Osteocyte (in vitro differentiated cells): ENCODE data around the gene ACSS3. TPM values are rescaled to one million over a fixed set of nuclear protein-coding genes. Genes with fewer than 3 reads are reported as not detected.
"Not testable (repeated sequence)": the region's sequence is repeated elsewhere in the genome, so short reads cannot be mapped to it uniquely, and the experiment has no call there.

Source experiments
- DNase-seq: peaks from one replicate; pipeline ENCODE4 v3.0.0; 2021; ENCODE audit warnings: mixed read lengths; ENCODE audit not compliant: unreplicated experiment; ENCODE audit errors: extremely low spot score
- H3K27ac Mint-ChIP-seq: one replicate; pipeline ENCODE4 v1.8.0; 2021; ENCODE audit warnings: mild to moderate bottlenecking, mixed read lengths; ENCODE audit not compliant: unreplicated experiment
- H3K27me3 Mint-ChIP-seq: one replicate; pipeline ENCODE4 v1.8.0; 2021; ENCODE audit warnings: mixed read lengths; ENCODE audit not compliant: unreplicated experiment
- H3K36me3 Mint-ChIP-seq: one replicate; pipeline ENCODE4 v1.8.0; 2021; ENCODE audit warnings: mixed read lengths; ENCODE audit not compliant: unreplicated experiment
- H3K4me1 Mint-ChIP-seq: one replicate; pipeline ENCODE4 v1.8.0; 2021; ENCODE audit warnings: mixed read lengths; ENCODE audit not compliant: unreplicated experiment
- H3K4me3 Mint-ChIP-seq: one replicate; pipeline ENCODE4 v1.8.0; 2021; ENCODE audit warnings: mild to moderate bottlenecking, moderate library complexity, mixed read lengths; ENCODE audit not compliant: unreplicated experiment
- H3K9me3 Mint-ChIP-seq: one replicate; pipeline ENCODE4 v1.8.0; 2021; ENCODE audit warnings: mixed read lengths; ENCODE audit not compliant: unreplicated experiment
- CTCF ChIP-seq: fragments of 200-600 bp; sonication (generic); IDR thresholded peaks from 2 replicates; pipeline ENCODE4 v1.5.0; 2021; ENCODE audit warnings: antibody characterized with exemption, mild to moderate bottlenecking, moderate library complexity
- total RNA-seq: library from RNA; stranded (reverse); gene quantifications from 2 replicates; pipeline ENCODE4 v1.2.1, GENCODE V29; 2021

ACSS3 gene
- total RNA-seq, 1 donor from 2014 or later: 5.6 TPM

GRCh38 chr12:81094718-81095360 is 17.0 kb downstream of the ACSS3 start:
- Mint-ChIP-seq H3K4me1 (no peaks in the 10 kb centered on the region), H3K4me3 (no peak overlapping the region), H3K27me3 (peaks cover 5% of the 10 kb centered on the region), H3K36me3 (no peaks in the 10 kb centered on the region), H3K27ac (no peak overlapping the region), H3K9me3 (no peaks in the 10 kb centered on the region)
- no peak for DNase-seq
- TF ChIP-seq CTCF: no peak

GRCh38 chr12:81095501-81096232 is 17.8 kb downstream of the ACSS3 start:
- Mint-ChIP-seq H3K4me1 (no peaks in the 10 kb centered on the region), H3K36me3 (no peaks in the 10 kb centered on the region), H3K4me3 (no peak overlapping the region), H3K9me3 (no peaks in the 10 kb centered on the region), H3K27ac (no peak overlapping the region), H3K27me3 (peaks cover 2% of the 10 kb centered on the region)
- no peak for TF ChIP-seq CTCF
- no peak for DNase-seq

- Mint-ChIP-seq H3K4me3 (no peak overlapping the region), H3K36me3 (no peaks in the 10 kb centered on the region), H3K4me1 (no peaks in the 10 kb centered on the region), H3K27me3 (no peaks in the 10 kb centered on the region), H3K9me3 (no peaks in the 10 kb centered on the region), H3K27ac (no peak overlapping the region)
- no peak for DNase-seq
- no peak for TF ChIP-seq CTCF
Measured at GRCh38 chr12:81105687-81106086, 27.8 kb downstream of the ACSS3 start.

GRCh38 chr12:81114226-81114625 is 36.3 kb downstream of the ACSS3 start:
- DNase-seq: no peak
- no peaks in the 10 kb centered on the region for H3K4me1 Mint-ChIP-seq
- H3K27ac Mint-ChIP-seq: no peak overlapping the region
- no peaks in the 10 kb centered on the region for H3K36me3 Mint-ChIP-seq
- no peak overlapping the region for H3K4me3 Mint-ChIP-seq
- H3K27me3 Mint-ChIP-seq: no peaks in the 10 kb centered on the region
- TF ChIP-seq CTCF: no peak
- peaks cover 5% of the 10 kb centered on the region for H3K9me3 Mint-ChIP-seq

GRCh38 chr12:81119069-81119468 is 41.2 kb downstream of the ACSS3 start:
- H3K9me3 Mint-ChIP-seq, H3K4me3 Mint-ChIP-seq, H3K4me1 Mint-ChIP-seq, H3K36me3 Mint-ChIP-seq, DNase-seq, H3K27ac Mint-ChIP-seq, H3K27me3 Mint-ChIP-seq: not testable (repeated sequence)
